ENCODE measurements around the gene ID2. TPM values are rescaled to one million over a fixed set of nuclear protein-coding genes. Genes with fewer than 3 reads are reported as not detected.

The ID2 gene
- total RNA-seq, 1 experiment from 2014 or later, result 48.6 TPM

GRCh38 chr2:8676191-8676920 lies 5.5 kb upstream of the ID2 start:
- Mint-ChIP-seq H3K4me1 (peaks cover 39 to 42% of the 10 kb centered on the region in 2 experiments), H3K9me3 (peaks cover 24 to 26% of the 10 kb centered on the region in 2 experiments), H3K27ac (no peak overlapping the region), H3K4me3 (peak overlapping the region; percentile 67 to 82), H3K27me3 (ENCODE audit: low read depth) (peaks cover 40% of the 10 kb centered on the region), H3K36me3 (ENCODE audit: insufficient read depth in 1 of 3, low read depth in 3 of 3) (peaks cover 11 to 26% (median 12%) of the 10 kb centered on the region in 3 experiments)
- TF ChIP-seq CTCF (conservative IDR thresholded peaks at IDR 0.05), result no peak
- no peaks in the 10 kb centered on the region for H3K79me1 ChIP-seq (ENCODE audit: insufficient read depth, low read depth, low read length, poor library complexity, severe bottlenecking)
- no peaks in the 10 kb centered on the region for H3K79me2 ChIP-seq (ENCODE audit: insufficient read depth, low read length)
- H3K9me3 ChIP-seq (ENCODE audit: control insufficient read depth, low read depth, low read length), result no peaks in the 10 kb centered on the region
- no peak overlapping the region for H4K5ac ChIP-seq (ENCODE audit: insufficient read length, low read depth, low read length)
- peak; percentile 61 for DNase-seq
- H3K27ac ChIP-seq (ENCODE audit: insufficient read length, low read depth, low read length), result no peak overlapping the region
- H3K27me3 ChIP-seq (ENCODE audit: insufficient read depth, low read length), result peaks cover 23% of the 10 kb centered on the region; the same call in 1 of the 2 replicates
- H4K8ac ChIP-seq (replicated peaks; ENCODE audit: insufficient read length, low read depth, low read length), result no peak overlapping the region
- H3K4me1 ChIP-seq (ENCODE audit: insufficient read depth, low read length), result no peaks in the 10 kb centered on the region
- H3K9ac ChIP-seq (ENCODE audit: extremely low read depth, insufficient read length, low read length), result no peak overlapping the region
- peak overlapping the region; percentile 84 for H2BK120ac ChIP-seq (ENCODE audit: low read depth, low read length, poor library complexity, severe bottlenecking)
- no peak overlapping the region; the same call in 1 of the 2 replicates for H3K4ac ChIP-seq (ENCODE audit: low read depth, low read length)
- WGBS (ENCODE audit: extremely low coverage, insufficient read length, low lambda C conversion rate), result no CpG with 5 or more reads among the region's 51 CpGs
- H2AK5ac ChIP-seq (ENCODE audit: insufficient read length, low read length), result no peak overlapping the region
- H2AFZ ChIP-seq (ENCODE audit: low read length), result no peak overlapping the region
- H3T11ph ChIP-seq (ENCODE audit: low read length), result no peak overlapping the region
- peak overlapping the region; percentile 87; the same call in 1 of the 2 replicates for H3K14ac ChIP-seq (ENCODE audit: insufficient read depth, low read length)
- no peak overlapping the region for H2BK12ac ChIP-seq (ENCODE audit: insufficient read length, low read depth, low read length)
- H4K91ac ChIP-seq (ENCODE audit: insufficient read length, low read depth, low read length), result no peak overlapping the region
- no peaks in the 10 kb centered on the region for H4K20me1 ChIP-seq (ENCODE audit: control insufficient read depth, insufficient read depth, insufficient read length)
- no peak overlapping the region for H2BK15ac ChIP-seq (ENCODE audit: low read depth, low read length)
- no peak overlapping the region for H3K56ac ChIP-seq (ENCODE audit: insufficient read length, low read depth, low read length)
- peak overlapping the region; percentile 85 for H3K18ac ChIP-seq (ENCODE audit: insufficient read length, low read depth, low read length)
- peaks cover 26% of the 10 kb centered on the region for H3K23me2 ChIP-seq (ENCODE audit: insufficient read length, low read depth, low read length, poor library complexity, severe bottlenecking)
- H2BK5ac ChIP-seq (ENCODE audit: insufficient read length, low read length), result no peak overlapping the region
- H2BK20ac ChIP-seq (ENCODE audit: low read depth, low read length, poor library complexity, severe bottlenecking), result no peak overlapping the region
- peak overlapping the region; percentile 65 for H3K4me2 ChIP-seq (ENCODE audit: insufficient read depth, insufficient read length, low read length)
- no peak overlapping the region for H3K23ac ChIP-seq (ENCODE audit: insufficient read length, low read depth, low read length)
